ENCODE results near the gene BHLHE40. TPM values are rescaled to one million over a fixed set of nuclear protein-coding genes. Genes with fewer than 3 reads are reported as not detected.

Gene BHLHE40
- total RNA-seq, 2 experiments from 2014 or later: 208 to 225 TPM

DNA sequence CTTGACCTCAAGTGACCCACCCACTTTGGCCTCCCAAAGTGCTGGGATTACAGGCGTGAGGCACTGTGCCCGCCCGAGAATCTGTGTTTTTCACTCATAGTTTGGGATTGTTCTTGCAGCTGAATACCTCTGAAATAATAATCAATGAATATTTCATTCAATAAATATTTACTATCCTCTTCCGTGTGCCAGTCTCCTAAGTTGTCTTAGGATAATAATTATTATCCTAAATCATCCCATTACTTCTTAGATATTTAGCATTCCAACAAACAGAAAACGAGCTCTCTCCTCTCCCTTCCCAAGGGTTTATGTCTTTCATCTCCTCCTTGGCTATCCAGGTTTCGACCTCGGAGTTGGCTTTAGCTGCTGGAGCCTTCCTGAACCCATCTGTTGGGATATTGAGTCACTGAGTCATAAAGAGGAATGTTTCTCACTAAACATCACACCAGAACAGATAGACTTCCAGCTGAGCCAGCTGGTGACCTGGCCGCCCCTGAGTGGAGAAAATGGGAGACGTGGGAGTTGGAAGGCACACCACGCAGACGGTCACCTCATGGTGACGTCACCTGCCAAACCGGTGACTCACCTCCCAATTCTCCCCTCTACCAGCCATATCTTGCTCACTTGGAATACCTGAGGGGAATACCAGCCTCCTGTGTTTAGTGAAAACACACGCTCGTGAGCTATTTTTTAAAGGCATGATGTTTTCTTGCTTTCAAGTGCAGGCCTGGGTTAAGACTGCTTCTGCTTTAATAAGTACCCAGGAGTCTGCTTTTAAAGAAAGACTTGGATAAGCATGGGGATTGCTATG is 43.9 kb downstream of the BHLHE40 start:
- POLR2A ChIA-PET: interaction anchor here (1.3 to 32.3 kb wide), 2 partner anchors 11 to 41 kb away, joined by 4 to 734 read pairs; partner anchors contain the start of gene BHLHE40
- Mint-ChIP-seq H3K27ac (no peak overlapping the region), H3K27me3 (no peaks in the 10 kb centered on the region), H3K9me3 (no peaks in the 10 kb centered on the region), H3K36me3 (no peaks in the 10 kb centered on the region), H3K4me3 (no peak overlapping the region), H3K4me1 (peaks cover 57% of the 10 kb centered on the region)
- no peak for ATAC-seq (ENCODE audit: low read depth)
- no peak for DNase-seq

- no peak overlapping the region for H3K4me3 Mint-ChIP-seq
- no peak overlapping the region for H3K27ac Mint-ChIP-seq
Measured at GRCh38 chr3:5023777-5024346, 44.6 kb downstream of the BHLHE40 start.

DNA sequence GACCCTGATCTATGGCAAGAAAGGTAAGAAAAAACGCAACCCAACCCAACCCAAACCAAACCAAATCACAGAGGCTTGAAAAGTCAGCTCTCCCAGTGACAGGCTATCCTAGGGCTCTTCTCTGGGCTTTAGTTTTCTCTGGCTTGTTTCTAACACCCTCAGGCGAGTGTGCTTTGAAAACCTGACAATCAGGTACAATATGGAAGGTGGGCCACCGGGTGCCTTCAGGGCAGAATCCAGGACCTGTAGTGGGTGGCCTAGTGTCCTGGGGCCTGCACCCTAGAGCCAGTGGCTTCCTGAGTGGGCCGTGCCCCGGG is 46.8 kb downstream of the BHLHE40 start:
- Mint-ChIP-seq H3K4me3 (peak overlapping the region; percentile 39), H3K27me3 (no peaks in the 10 kb centered on the region), H3K4me1 (peaks cover 35% of the 10 kb centered on the region), H3K36me3 (no peaks in the 10 kb centered on the region), H3K9me3 (no peaks in the 10 kb centered on the region), H3K27ac (peak overlapping the region; percentile 69)
- DNase-seq: no peak
- no peak for ATAC-seq (ENCODE audit: low read depth)
- POLR2A ChIA-PET: interaction anchor here (0.7 to 32.3 kb wide), 9 partner anchors 9 to 288 kb away, joined by 3 to 734 read pairs (median 4); partner anchors contain the start of gene BHLHE40

More at GRCh38 chr3:5023777-5024346, 44.6 kb downstream of the BHLHE40 start:
- POLR2A ChIA-PET: interaction anchor here (0.6 to 32.3 kb wide), 3 partner anchors 12 to 530 kb away, joined by 3 to 734 read pairs (median 4); partner anchors contain the start of gene BHLHE40
- ATAC-seq (ENCODE audit: low read depth) (no peak), DNase-seq (no peak)
- no peaks in the 10 kb centered on the region for H3K9me3 Mint-ChIP-seq
- no peaks in the 10 kb centered on the region for H3K27me3 Mint-ChIP-seq
- no peaks in the 10 kb centered on the region for H3K36me3 Mint-ChIP-seq
- peaks cover 50% of the 10 kb centered on the region for H3K4me1 Mint-ChIP-seq

DNA sequence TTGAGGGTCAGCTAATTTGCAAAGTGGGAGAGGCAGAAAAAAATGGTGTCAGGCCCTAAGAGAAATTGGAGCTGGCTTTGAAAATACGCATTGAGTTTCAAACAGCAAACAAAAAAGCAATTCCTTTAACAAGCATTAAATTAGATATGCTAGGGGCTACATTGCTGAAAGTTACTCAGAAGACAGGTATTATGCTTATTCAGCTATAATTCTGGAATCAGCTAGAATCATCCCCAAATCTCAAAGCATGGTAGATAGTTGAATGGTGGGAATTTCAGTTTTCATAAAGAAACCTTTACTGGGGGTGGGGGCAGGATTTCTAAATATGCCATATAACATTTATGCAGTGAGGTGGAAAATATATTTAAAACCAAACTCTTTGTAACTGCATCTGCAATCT is 50.5 kb downstream of the BHLHE40 start:
- Mint-ChIP-seq H3K4me3 (no peak overlapping the region), H3K27ac (no peak overlapping the region), H3K27me3 (no peaks in the 10 kb centered on the region), H3K9me3 (no peaks in the 10 kb centered on the region), H3K36me3 (peaks cover 1% of the 10 kb centered on the region), H3K4me1 (peaks cover 30% of the 10 kb centered on the region)
- ATAC-seq (ENCODE audit: low read depth) (no peak), DNase-seq (no peak)
- POLR2A ChIA-PET: interaction anchor here (0.6 to 1.0 kb wide), 2 partner anchors 43 to 49 kb away, joined by 4 read pairs; no protein-coding TSS in a partner anchor

- no peak for DNase-seq
- Mint-ChIP-seq H3K4me3 (no peak overlapping the region), H3K27me3 (no peaks in the 10 kb centered on the region), H3K27ac (no peak overlapping the region), H3K36me3 (peaks cover 1% of the 10 kb centered on the region), H3K9me3 (no peaks in the 10 kb centered on the region), H3K4me1 (peaks cover 34% of the 10 kb centered on the region)
- ATAC-seq (ENCODE audit: low read depth): no peak
- POLR2A ChIA-PET: interaction anchor here (0.6 to 1.0 kb wide), 2 partner anchors 43 to 50 kb away, joined by 4 read pairs; no protein-coding TSS in a partner anchor
Measured at GRCh38 chr3:5030152-5030551, 50.9 kb downstream of the BHLHE40 start.

DNA sequence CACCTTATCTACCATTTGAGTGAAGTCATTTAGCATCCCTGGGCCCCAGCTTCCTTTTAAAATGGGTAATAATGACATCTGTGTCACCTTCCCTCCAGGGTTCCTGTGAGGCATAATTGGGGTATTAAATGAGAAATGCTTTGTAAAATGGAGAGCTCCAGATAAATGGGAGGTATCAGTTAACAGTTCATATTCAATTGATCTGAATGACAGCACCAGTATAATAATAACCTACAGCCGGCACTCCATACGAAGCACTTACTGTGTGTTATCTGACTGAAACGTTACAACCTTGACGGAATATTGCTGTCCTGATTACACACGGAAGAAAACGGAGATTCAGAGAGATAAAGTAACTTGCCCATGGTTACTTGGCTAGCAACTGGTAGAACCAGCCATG is 53.6 kb downstream of the BHLHE40 start:
- H3K4me3 Mint-ChIP-seq: no peak overlapping the region
- no peak overlapping the region for H3K27ac Mint-ChIP-seq
- POLR2A ChIA-PET: interaction anchor here (0.6 kb wide), 1 partner anchor 539 kb away, joined by 5 read pairs; the partner anchor contains the start of gene ITPR1
- no peaks in the 10 kb centered on the region for H3K27me3 Mint-ChIP-seq
- H3K36me3 Mint-ChIP-seq: peaks cover 1% of the 10 kb centered on the region
- H3K9me3 Mint-ChIP-seq: no peaks in the 10 kb centered on the region
- peaks cover 37% of the 10 kb centered on the region for H3K4me1 Mint-ChIP-seq
- ATAC-seq (ENCODE audit: low read depth) (no peak), DNase-seq (no peak)

Other genes with a start within 250 kb of the BHLHE40 start
- 10 to 100 TPM; 43.3 to 43.9 TPM for gene ARL8B, start 142.9 kb downstream of the BHLHE40 start, total RNA-seq
- 10 to 100 TPM; 92.5 to 94.2 TPM for gene EDEM1, start 208.3 kb downstream of the BHLHE40 start, total RNA-seq

Measured in activated naive CD8-positive, alpha-beta T cell treated with anti-CD3 and anti-CD28 coated beads, Interleukin-2, amount 10 ng/mL, durations not matched to agents 7 days and 5 days (primary cell).